GM18517 (cell line): ENCODE results near the gene RPLP2.

Experiments
- ATAC-seq: cut with Tn5 transposase; IDR thresholded peaks from one replicate; pipeline ENCODE4 v1.9.1; 2021; ENCODE audit warnings: mild to moderate bottlenecking, moderate library complexity; ENCODE audit not compliant: unreplicated experiment

Gene RPLP2

DNA sequence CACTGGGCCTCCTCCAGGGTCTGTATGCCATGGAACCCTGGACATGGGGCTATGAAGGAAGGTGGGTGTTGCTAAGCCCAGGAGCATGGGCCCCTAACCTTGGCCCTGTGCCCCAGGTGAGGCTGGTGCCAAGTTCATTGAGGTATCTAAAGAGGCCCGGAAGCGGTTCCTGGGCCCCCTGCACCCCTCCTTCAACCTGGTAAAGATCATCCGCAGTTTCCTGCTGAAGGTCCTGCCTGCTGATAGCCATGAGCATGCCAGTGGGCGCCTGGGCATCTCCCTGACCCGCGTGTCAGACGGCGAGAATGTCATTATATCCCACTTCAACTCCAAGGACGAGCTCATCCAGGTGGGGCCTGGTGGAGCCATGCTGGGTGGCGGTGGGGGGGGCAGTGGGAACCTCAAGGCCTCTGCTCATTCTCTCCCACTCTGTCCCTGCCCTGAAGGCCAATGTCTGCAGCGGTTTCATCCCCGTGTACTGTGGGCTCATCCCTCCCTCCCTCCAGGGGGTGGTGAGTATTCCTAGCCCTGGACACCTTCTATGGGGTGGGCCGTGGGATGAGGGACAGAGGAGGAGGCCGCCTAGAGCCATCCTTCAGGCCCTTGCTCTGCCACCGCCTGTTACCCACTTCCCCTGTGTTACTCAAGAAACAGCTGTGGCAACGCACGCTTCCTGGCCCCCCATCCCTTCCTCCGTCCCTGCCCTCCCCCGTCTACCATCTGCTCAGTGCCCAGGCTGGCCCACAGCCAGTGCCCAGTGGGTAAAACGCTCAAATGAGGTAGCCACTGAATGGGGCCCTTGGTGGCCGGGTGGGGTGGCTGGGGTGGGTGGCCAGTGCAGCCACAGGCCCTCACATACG lies 12.0 kb downstream of the RPLP2 start:
- no peak for ATAC-seq

DNA sequence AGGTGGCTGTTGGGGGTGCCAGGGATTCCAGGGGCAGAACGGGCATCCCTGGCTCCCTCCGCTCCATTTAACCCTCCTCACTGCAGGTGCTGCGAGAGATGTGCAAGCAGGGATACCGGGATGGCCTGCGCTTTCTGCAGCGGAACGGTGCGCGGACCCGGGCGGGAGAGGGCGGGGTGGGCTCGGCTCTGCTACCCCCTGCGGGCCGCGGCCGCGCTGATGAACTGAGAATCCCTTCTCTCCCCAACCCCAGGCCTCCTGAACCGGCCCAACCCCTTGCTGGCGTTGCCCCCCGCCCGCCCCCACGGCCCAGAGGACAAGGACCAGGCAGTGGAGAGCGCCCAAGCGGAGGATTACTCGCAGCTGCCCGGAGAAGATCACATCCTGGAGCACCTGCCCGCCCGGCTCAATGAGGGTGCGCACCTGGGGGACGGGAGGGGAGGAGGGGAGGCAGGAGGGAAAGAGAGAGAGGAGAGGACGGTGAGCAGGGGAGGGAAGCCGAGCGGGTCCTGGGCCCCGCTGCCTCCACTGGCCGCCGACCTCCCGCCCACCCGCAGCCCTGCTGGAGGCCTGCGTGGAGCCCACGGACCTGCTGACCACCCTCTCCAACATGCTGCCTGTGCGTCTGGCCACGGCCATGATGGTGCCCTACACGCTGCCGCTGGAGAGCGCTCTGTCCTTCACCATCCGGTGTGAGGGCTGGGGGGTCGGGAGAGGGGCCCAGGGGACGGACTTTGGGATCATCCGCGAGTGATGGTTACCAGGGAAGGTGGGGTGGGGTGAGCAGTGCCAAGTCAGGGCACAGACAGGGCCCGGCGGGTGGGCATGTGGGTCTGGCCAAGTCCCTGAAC lies 13.9 kb downstream of the RPLP2 start:
- ATAC-seq = no peak

DNA sequence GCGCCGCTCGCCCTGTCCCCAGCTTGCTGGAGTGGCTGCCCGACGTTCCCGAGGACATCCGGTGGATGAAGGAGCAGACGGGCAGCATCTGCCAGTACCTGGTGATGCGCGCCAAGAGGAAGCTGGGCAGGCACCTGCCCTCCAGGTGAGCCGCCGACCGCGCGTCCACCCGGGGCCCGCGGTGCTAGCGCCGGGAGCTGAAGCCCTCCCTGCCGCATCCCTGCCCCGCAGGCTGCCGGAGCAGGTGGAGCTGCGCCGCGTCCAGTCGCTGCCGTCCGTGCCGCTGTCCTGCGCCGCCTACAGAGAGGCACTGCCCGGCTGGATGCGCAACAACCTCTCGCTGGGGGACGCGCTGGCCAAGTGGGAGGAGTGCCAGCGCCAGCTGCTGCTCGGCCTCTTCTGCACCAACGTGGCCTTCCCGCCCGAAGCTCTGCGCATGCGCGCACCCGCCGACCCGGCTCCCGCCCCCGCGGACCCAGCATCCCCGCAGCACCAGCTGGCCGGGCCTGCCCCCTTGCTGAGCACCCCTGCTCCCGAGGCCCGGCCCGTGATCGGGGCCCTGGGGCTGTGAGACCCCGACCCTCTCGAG lies 14.6 kb downstream of the RPLP2 start:
- ATAC-seq = no peak

DNA sequence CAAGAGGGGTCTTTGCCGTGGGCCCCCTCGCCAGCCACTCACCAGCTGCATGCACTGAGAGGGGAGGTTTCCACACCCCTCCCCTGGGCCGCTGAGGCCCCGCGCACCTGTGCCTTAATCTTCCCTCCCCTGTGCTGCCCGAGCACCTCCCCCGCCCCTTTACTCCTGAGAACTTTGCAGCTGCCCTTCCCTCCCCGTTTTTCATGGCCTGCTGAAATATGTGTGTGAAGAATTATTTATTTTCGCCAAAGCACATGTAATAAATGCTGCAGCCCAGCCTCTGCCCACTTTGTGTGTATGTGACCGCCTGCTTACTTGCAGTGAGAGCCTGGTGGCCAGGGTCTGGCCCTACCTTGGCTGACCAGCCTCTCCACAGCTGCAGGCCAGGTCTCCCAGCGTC lies 15.2 kb downstream of the RPLP2 start:
- no peak for ATAC-seq

DNA sequence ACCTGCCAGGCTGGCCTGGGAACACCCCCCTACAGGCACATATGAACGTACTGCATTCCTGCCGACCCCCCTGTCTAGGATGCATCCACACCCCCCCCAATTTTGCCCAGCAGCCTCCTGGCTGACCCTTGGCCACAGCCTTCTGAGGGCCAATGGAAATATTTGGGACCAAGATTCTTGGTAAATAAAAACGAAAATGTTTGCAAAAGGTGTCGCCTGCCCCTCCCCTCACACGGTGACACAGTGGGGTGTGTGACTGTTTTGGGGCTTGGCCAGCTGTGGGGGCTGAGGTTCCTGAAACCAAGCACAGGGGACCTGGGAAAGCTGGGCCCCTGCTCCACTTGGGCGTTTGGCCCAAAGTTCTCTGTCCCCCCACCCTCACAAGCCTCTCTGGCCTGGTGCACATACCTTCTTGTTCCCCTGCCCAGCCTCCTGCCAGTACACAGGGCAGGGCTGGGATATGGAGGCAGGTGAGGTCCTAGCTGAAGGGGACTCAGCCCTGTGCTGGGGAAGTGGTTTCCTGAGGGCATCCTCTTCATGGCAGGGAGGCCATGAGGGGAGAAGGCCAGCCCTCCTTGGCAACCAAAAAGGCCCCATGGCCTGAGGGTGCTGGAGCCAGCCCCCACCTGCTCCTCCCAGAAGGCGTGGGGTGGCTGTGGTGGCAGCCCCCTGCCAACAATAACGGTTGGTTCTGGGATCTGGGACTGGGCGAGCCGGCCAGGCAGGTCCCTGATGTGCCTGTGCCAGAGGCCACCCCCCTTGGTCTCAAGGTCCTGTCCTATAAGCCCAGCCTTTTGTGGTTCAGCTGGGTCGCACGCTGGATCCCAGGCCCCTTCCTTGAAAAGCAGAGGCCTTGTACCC lies 15.8 kb downstream of the RPLP2 start:
- ATAC-seq = no peak

DNA sequence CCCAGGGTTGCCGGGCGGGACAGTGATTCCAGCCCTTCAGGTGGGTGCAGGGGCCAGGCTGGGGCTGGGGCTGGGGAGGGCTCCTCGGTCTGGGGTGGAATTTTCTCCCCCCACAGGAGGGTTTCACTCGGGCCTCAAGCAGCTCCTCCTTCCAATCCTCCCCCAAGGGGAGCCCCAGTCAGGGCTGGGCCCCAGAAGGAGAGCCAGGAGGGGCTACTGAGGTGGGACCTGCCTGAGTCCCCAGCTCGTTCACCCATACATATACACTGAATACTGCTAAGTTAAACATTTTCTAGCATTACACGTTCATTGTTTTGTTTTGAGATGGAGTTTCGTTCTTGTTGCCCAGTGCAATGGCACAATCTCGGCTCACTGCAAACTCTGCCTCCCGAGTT lies 16.5 kb downstream of the RPLP2 start:
- ATAC-seq = no peak

DNA sequence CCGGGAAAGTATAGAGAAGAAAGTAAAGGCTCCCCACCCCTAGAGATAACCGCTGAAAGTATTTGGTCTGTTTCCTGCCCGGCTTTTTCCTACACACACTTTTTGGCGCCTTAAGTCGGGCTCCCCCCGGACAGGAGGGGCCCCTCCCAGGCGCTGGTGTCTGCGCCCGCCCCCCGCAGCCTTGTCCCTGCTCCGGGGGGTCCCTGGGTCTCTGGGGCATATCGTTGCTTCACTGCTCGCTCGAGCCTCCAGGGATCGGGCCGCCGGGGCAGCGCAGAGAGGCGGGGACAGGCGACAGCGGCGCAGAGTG lies 17.0 kb downstream of the RPLP2 start:
- ATAC-seq = no peak

DNA sequence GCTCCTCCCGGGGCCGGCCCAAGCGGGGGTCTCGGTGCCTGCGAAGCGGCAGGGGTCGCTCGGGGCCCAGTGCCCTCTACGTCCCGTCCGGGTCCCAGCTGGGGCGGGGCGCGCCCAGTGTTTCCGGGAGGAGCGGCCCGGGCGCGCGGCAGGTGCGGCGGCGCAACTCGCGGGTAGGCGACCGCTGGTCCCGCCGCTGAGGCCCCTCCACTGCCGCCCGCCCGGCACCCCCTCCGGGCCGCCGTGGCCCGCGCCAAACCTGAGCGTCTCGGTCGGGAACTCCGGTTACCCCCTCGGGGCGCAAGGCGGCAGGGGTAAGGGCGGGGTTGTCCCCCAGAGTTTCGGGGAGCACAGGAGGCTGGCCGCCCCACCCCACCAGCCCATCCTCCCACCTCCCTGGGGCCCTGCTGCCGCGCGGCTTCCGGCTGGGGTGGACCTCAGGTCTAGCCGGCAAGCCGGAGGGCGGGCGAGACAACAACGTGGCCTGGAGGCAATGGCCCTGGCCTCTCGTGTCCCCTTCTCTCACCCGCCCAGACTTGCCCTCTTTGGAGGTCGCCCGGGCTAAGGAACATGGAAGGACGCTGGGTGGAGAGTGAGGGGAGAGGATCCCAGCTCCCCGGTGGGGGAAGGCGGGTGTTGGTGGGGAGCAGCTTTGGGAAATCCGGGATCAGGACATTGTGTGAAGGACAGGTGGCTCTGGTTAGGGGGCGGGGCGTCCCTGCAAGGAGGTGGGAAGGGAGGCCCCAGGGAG lies 17.6 kb downstream of the RPLP2 start:
- no peak for ATAC-seq

DNA sequence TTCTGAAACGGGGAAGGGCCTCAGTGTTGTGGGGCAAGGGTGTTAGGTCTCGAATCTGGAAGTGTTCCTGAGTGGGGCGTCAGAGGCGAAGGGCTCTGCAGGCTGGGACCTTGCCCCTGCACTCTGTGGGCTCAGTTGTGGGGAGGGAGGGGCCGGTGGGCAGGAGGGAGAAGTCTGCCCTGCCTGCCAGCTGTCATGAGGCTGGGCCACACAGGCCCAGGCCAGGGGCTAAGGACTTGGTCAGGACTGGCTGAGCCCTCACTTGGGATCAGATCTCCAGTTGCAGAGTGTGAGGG lies 18.1 kb downstream of the RPLP2 start, which contains the start of gene CRACR2B:
Gene CRACR2B (plus strand): TSS at position 23 of the 296 bp plus-strand sequence. CDS start 689 bp downstream, outside the sequence.
- ATAC-seq = no peak

DNA sequence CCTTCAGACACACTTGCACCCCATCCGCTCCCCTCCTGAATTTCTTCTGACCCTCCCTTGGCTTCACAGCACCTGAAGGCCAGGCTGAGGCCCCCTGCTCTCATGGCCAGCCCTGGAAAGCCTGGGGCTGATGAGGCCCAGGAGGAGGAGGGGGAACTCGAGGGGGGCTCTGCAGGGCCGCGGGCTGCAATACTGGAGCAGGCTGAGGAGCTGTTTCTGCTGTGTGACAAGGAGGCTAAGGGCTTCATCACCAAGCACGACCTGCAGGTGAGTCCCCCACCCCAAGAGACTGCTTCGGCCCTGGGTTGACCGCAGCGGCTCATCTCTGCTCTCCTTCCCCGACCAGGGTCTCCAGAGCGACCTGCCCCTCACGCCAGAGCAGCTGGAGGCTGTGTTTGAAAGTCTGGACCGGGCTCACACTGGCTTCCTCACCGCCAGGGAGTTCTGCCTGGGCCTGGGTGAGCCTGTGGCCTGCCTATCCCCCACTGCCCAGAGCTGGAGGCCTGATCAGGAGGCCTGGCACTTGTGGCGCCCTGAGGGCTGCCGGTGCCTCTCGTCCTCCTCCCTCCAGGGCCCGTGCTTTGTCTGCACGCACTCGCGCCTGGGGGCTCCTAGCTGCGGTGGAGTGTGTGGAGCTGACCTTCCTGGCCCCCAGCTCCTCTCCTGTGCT lies 18.9 kb downstream of the RPLP2 start:
- ATAC-seq = no peak

DNA sequence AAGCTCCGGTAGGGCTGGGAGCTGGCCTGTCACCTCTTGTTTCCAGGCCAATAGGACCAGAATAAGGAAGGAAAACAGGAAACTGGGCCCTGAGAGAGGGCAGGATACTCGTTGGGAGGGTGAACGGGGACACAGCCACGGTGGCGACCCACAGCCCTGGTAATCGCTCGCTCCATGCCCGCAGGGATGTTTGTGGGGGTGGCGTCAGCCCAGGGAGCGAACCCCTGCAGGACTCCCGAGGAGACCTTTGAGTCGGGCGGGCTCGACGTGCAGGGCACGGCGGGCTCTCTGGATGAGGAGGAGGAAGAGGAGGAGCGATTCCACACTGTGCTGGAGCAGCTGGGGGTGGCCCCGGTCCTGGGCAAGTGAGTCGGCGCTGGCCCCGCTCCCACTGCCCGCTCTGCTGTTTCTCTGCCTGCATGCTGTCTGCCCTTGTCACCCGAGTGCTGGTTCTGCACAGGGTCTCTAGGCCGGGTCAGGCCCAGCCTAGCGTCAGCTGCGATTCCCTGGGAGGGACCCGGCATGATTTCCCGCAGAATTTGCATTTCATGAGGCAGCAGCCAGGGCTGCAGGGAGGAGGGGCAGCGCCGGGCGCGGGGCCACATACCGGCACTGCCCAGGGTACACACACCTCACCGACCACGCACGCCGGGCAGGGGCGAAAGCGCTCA lies 19.5 kb downstream of the RPLP2 start:
- no peak for ATAC-seq

DNA sequence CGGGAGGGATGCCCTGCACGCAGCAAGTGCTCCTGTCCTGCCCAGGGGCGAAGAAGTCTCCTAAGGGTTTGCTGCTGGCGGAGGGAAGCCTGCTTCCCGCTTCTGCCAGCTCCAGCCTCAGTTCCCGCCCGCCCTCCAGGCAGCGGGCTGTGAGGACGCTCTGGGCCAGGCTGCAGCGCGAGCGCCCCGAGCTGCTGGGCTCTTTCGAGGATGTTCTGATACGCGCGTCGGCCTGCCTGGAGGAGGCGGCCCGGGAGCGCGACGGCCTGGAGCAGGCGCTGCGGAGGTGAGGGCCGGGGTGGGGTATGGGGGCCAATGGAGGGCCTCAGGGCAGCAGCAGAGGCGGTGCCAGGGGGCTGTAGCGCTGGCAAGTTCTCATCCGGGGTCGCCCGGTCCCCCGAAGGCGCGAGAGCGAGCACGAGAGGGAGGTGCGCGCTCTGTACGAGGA lies 20.1 kb downstream of the RPLP2 start:
- ATAC-seq = no peak

DNA sequence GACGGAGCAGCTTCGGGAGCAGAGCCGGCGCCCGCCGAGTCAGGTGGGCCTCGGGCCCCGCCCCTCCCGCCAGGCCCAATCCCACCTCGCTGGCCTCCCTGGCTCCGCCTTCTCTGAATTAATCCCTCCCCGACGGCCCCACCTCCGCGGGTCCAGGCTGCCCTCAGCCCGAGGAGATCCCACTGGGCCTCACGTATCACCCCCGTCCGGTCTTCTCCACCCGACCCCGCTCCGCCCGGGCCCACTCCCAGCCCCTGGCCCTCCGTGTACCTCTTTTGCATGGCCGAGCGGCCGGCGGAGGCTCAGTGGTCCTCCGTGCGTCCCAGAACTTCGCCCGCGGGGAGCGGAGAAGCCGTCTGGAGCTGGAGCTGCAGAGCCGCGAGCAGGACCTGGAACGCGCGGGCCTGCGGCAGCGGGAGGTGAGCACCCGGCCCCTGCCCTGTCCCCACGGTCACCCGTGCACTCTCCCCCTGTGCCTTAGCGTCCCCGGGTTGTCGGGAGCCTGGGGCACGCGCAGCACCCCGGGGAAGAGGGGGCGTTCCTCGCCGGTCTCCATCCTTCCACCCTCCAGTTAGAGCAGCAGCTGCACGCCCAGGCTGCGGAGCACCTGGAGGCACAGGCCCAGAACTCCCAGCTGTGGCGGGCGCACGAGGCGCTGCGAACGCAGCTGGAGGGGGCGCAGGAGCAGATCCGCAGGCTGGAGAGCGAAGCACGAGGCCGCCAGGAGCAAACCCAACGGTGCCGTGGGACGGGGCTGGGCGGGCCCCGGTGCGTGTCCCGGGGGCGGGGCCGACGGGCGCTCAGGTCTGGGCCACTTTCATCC lies 20.7 kb downstream of the RPLP2 start:
- ATAC-seq = no peak

DNA sequence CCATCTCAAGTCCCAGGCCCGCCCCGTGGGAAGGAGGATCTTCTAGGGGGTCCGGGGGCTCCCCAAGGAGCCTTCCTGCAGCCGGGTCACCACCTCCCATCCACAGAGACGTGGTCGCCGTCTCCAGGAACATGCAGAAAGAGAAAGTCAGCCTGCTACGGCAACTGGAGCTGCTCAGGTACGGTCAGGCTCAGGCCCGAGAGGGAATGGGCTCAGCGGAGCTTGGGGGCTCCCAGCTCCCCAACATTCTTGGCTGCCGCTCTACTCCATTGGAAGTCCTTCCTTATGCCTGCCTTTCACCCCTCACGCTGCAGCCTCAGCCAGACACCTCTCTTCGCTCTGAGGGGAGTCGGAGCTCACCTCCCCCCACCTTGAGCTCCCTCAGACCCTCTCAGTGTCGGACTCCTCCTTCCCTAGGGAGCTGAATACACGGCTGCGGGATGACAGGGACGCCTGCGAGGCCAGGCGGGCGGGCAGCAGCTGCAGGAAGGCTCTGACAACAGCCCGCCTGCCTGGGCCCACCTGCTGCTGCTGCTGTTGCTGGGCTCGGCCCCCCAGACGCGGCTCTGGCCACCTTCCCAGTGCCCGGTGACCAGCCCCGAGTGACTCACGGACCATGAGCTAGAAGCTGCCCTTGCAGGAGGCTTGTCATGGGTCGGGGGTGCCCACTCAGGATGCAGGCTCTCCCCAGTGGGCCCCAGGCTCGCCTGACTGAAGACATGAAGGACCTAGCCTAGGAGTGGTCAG lies 21.5 kb downstream of the RPLP2 start:
- ATAC-seq = no peak

DNA sequence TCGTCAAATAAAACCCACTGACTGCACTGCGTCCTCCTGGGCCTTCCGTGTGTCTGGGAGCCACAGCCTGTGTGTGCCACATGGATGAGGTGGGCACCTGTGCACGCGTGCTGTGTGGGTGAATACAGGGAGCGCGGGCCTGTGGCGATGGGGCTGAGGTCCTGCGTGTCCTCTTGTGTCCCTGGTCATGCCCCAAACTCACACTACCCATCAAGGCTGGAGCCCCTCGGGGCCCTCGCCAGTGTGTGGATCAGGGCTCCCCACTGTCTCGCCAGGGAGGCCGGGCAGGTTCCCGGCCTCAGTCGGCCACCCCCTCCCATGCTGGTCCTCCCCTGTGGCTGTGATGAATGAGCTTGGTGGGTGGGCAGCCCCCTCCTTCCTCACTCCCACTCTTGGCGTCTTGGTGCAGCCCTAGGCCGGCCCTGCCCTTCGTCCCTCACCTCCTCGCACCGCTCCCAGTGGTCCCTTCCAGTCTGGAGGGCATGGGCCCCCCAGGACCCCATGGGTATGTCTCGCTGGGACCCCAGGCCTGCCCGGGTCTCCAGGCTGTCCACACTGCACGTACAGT lies 22.3 kb downstream of the RPLP2 start:
- ATAC-seq = no peak

DNA sequence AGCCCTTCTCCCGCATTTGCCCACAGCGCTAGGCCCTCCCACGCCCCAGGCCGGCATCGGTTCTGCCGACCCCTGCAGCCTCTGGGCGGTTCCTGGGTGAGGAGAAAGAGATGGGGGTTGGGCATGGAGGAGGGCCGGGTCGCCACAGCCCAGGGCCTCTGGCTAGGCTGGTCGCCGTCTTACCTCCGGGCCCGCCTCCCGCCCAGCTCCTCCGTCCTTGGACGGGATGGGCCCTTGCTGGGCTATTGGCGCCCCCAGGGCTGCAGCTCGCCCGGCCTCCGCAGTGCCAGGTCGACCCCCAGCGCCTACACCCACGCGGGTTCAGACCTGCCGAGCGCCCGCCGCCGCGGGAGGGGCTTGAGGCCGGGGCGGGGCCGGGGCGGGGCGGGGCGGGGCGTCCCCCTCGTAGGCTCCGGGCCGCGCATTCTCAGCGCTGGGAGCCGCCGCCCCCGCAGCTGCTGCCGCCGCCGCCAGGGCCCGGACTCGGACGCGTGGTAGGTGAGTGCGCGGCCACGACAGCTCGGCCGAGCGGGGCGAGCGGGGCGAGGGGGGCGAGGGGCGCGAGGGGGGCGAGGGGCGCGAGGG lies 22.9 kb downstream of the RPLP2 start, which contains the start of gene CD151:
Gene CD151 (plus strand): TSS at position 424 of the 585 bp plus-strand sequence. CDS start 3,118 bp downstream, outside the sequence.
- ATAC-seq = no peak
